Panc1 (cell line): ENCODE data around the gene TMPRSS13. TPM values are rescaled to one million over a fixed set of nuclear protein-coding genes. Genes with fewer than 3 reads are reported as not detected.
A peak's percentile ranks its signal among the peaks of the same experiment; 100 is the strongest.

Experiments used
- ATAC-seq: fragments of 200-7000 bp; cut with Tn5 transposase; 2 replicates; pipeline ENCODE4 v1.9.1; 2020; ENCODE audit warnings: mild to moderate bottlenecking, moderate library complexity
- BruUV-seq: library from RNA; stranded (reverse); fragments of 400-500 nt; replicated peaks from 2 replicates; lab custom pipeline; 2021; lab: Mats Ljungman, UMichigan
- CTCF ChIA-PET: fragments of 300-600 bp; sonication (Branson Sonifier 250); formaldehyde crosslinking; loops from one replicate; lab custom pipeline; 2022; ENCODE audit warnings: antibody characterized with exemption; lab: Charles Lee
- POLR2A ChIA-PET: fragments of 300-600 bp; sonication (Branson Sonifier 250); formaldehyde crosslinking; loops from one replicate; lab custom pipeline; 2022; ENCODE audit warnings: antibody characterized with exemption; lab: Charles Lee
- DNase-seq: peaks from one replicate; pipeline ENCODE4 v3.0.0-alpha.2; 2010; ENCODE audit warnings: low read depth, low spot score
- H3K27ac ChIP-seq: 2 replicates; pipeline ENCODE4 v1.5.1; 2011; ENCODE audit warnings: mild to moderate bottlenecking, low read length, inconsistent platforms
- H3K27me3 ChIP-seq: fragments of 200-500 bp; sonication (Bioruptor generic); 2 replicates; pipeline ENCODE4 v1.6.0; 2014; ENCODE audit warnings: low read length, inconsistent platforms; ENCODE audit not compliant: control insufficient read depth, insufficient read depth
- H3K36me3 ChIP-seq: fragments of 200-500 bp; sonication (Bioruptor generic); 2 replicates; pipeline ENCODE4 v1.5.1; 2014; ENCODE audit warnings: inconsistent platforms, mild to moderate bottlenecking, low read length, moderate library complexity; ENCODE audit not compliant: control insufficient read depth, insufficient read depth
- H3K4me1 ChIP-seq: 2 replicates; pipeline ENCODE4 v1.5.1; 2011; ENCODE audit warnings: inconsistent platforms, mild to moderate bottlenecking, low read length, moderate library complexity; ENCODE audit not compliant: control insufficient read depth, insufficient read depth
- H3K4me3 ChIP-seq, 2 experiments: 2 replicates each; pipeline ENCODE4 v1.5.1; 2011 to 2012; ENCODE audit warnings: low read depth in 2 of 2, low read length in 2 of 2, mild to moderate bottlenecking in 2 of 2, inconsistent platforms in 1 of 2, moderate library complexity in 1 of 2
- H3K9me3 ChIP-seq: fragments of 200-500 bp; sonication (Bioruptor generic); 2 replicates; pipeline ENCODE4 v1.5.1; 2014; ENCODE audit warnings: low read depth, mild to moderate bottlenecking, inconsistent platforms, low read length, moderate library complexity; ENCODE audit not compliant: control insufficient read depth, insufficient read depth
- POLR2AphosphoS5 ChIP-seq: IDR thresholded peaks from 2 replicates; pipeline ENCODE4 v1.6.1; 2012; ENCODE audit warnings: mild to moderate bottlenecking, low read depth, low read length, moderate library complexity
- REST ChIP-seq, 2 experiments: IDR thresholded peaks; 2 replicates each; pipeline ENCODE4 v1.6.1; 2011 to 2012; ENCODE audit warnings: low read depth in 2 of 2, control low read depth in 1 of 2, low read length in 1 of 2, mild to moderate bottlenecking in 1 of 2, moderate library complexity in 1 of 2; ENCODE audit not compliant: insufficient read depth in 1 of 2
- SIN3A ChIP-seq: IDR thresholded peaks from 2 replicates; pipeline ENCODE4 v1.6.1; 2012; ENCODE audit warnings: low read depth, mild to moderate bottlenecking, low read length, moderate library complexity, borderline replicate concordance; ENCODE audit not compliant: insufficient read depth
- TCF7L2 ChIP-seq: IDR thresholded peaks from 2 replicates; pipeline ENCODE4 v1.6.1; 2011; ENCODE audit warnings: mild to moderate bottlenecking, low read depth, low read length, inconsistent platforms
- in situ Hi-C: cut with HindIII; loops from 2 replicates; pipeline ENCODE4 v1.10.0; 2016; ENCODE audit warnings: low sequenced_read_pairs, low pct_unique_long_range_greater_than_20kb
- intact Hi-C: fragments of 100-400 bp; cut with micrococcal nuclease; formaldehyde crosslinking; loops from one replicate; pipeline ENCODE4 v1.10.0; 2022; ENCODE audit not compliant: unreplicated experiment
- total RNA-seq: library from RNA; stranded (reverse); gene quantifications from one replicate; pipeline ENCODE4 v1.2.1, GENCODE V29; 2021; ENCODE audit not compliant: unreplicated experiment
- TF ChIP-seq, protein P1 (sequence below): fragments of 450-650 bp; IDR thresholded peaks from 2 replicates; pipeline ENCODE4 v1.5.1; 2017; ENCODE audit warnings: mild to moderate bottlenecking

The TMPRSS13 gene
- total RNA-seq, 1 experiment from 2014 or later: not detected

DNA sequence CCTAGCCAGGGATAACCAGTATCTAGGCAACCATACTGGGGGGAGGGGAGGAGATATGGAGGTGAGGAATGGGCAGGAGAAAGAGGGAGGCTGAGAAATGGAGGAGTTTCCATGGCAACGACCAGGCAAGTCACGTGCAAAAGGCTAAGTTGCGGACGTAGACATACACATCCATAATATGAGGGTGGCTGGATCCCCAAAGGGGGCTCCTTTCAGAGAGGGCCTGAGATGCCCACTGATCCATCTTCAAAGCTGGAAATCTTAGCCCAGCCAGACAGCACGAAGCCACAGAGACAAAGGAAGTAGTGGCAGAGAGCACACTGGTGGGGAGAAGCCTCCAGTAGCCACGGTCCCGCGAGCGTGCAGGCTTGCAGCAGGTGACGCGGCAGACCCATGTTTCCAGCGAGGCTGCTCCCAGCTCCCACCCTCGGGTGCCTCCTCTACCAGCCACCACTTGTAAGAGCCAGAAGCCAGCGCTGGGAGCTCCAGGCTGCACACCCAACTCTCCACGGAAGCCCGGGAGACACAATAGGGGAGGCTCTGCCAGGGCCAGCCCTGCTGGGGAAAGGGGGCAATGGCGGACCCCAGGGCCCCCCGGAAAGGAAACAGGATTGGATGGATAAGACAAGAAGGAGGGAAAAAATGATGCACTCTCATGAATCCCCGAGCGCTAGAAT, 53.7 kb downstream of the TMPRSS13 start:
- peaks cover 12% of the 10 kb centered on the region; the same call in 1 of the 2 replicates for H3K4me1 ChIP-seq
- H3K27ac ChIP-seq: no peak overlapping the region
- TF ChIP-seq, protein P1, sequence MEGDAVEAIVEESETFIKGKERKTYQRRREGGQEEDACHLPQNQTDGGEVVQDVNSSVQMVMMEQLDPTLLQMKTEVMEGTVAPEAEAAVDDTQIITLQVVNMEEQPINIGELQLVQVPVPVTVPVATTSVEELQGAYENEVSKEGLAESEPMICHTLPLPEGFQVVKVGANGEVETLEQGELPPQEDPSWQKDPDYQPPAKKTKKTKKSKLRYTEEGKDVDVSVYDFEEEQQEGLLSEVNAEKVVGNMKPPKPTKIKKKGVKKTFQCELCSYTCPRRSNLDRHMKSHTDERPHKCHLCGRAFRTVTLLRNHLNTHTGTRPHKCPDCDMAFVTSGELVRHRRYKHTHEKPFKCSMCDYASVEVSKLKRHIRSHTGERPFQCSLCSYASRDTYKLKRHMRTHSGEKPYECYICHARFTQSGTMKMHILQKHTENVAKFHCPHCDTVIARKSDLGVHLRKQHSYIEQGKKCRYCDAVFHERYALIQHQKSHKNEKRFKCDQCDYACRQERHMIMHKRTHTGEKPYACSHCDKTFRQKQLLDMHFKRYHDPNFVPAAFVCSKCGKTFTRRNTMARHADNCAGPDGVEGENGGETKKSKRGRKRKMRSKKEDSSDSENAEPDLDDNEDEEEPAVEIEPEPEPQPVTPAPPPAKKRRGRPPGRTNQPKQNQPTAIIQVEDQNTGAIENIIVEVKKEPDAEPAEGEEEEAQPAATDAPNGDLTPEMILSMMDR: no peak
- TF ChIP-seq POLR2AphosphoS5: no peak
- no peak for TF ChIP-seq TCF7L2
- TF ChIP-seq REST (IDR thresholded peaks at IDR 0.05; ENCODE audit: insufficient read depth in 1 of 2, low read depth in 2 of 2, low read length in 1 of 2): no peak
- no peak for TF ChIP-seq SIN3A
- no peaks in the 10 kb centered on the region for H3K9me3 ChIP-seq
- peaks cover 62% of the 10 kb centered on the region for H3K27me3 ChIP-seq
- POLR2A ChIA-PET: no interaction called here
- peak; percentile 44 for ATAC-seq
- peak overlapping the region in 1 of 2 experiments; percentile 29; a peak in 2 of 4 replicates for H3K4me3 ChIP-seq
- intact Hi-C loops (no loop called here), in situ Hi-C loops (no loop called here)
- no peaks in the 10 kb centered on the region for H3K36me3 ChIP-seq
- no peak for DNase-seq
- BruUV-seq: no TSS peak
- CTCF ChIA-PET: interaction anchor here (0.6 kb wide), 1 partner anchor 13 kb away, joined by 3 read pairs; no protein-coding TSS in a partner anchor

GRCh38 chr11:117874910-117875381, 54.3 kb downstream of the TMPRSS13 start:
- Histone ChIP-seq H3K27ac (no peak overlapping the region), H3K36me3 (no peaks in the 10 kb centered on the region), H3K27me3 (peaks cover 59% of the 10 kb centered on the region), H3K4me1 (peaks cover 12% of the 10 kb centered on the region; the same call in 1 of the 2 replicates), H3K9me3 (no peaks in the 10 kb centered on the region), H3K4me3 (no peak overlapping the region)
- DNase-seq (no peak), ATAC-seq (peak; percentile 17; the same call in 1 of the 2 replicates)
- TF ChIP-seq REST (IDR thresholded peaks at IDR 0.05; ENCODE audit: insufficient read depth in 1 of 2, low read depth in 2 of 2, low read length in 1 of 2) (no peak), TCF7L2 (no peak), POLR2AphosphoS5 (no peak), SIN3A (no peak)
- TF ChIP-seq, protein P1: no peak
- ChIA-PET CTCF (no interaction called here), POLR2A (no interaction called here)
- BruUV-seq: no TSS peak
- in situ Hi-C loops: no loop called here
- intact Hi-C loops: no loop called here
